NCI-H146 treated with DMSO at 0.1 percent for 48 hours (cell line): Measurements from ENCODE around the gene HMGN3.

ENCODE experiments used
- DNase-seq: peaks from one replicate; lab custom pipeline; 2025; ENCODE audit not compliant: unreplicated experiment; lab: John Stamatoyannopoulos, UW

HMGN3 gene

GRCh38 chr6:79233611-79234149 lies 802 bp downstream of the HMGN3 start:
- DNase-seq, result peak; percentile 89

- no peak for DNase-seq
Observed at GRCh38 chr6:79232696-79233462, 1.6 kb downstream of the HMGN3 start.

GRCh38 chr6:79231666-79232065 lies 2.8 kb downstream of the HMGN3 start:
- DNase-seq, result no peak

- no peak for DNase-seq
Observed at GRCh38 chr6:79231101-79231500, 3.4 kb downstream of the HMGN3 start.

GRCh38 chr6:79230149-79230548 lies 4.3 kb downstream of the HMGN3 start:
- DNase-seq, result no peak

DNA sequence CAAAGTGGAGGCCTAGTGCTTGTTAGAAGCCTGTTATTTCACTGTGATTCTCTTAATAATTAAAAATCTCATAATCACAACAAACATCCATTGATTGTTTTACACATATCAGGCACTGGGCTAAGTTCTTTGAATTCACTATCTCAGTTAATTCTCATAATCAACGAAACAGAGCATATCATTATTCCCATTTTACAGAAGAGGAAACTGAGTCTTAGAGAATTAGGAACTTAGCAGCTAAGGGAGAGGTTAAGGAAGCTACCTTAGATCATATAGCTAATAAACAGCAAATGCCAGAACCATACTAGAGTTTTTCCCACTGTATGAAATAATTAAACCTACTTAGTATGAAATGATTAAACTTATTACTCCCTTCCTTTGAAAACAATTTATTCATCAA lies 7.0 kb downstream of the HMGN3 start:
- DNase-seq, result no peak

GRCh38 chr6:79226660-79227059 lies 7.8 kb downstream of the HMGN3 start:
- no peak for DNase-seq

- DNase-seq, result no peak
Observed at GRCh38 chr6:79225717-79226599, 8.5 kb downstream of the HMGN3 start.

DNA sequence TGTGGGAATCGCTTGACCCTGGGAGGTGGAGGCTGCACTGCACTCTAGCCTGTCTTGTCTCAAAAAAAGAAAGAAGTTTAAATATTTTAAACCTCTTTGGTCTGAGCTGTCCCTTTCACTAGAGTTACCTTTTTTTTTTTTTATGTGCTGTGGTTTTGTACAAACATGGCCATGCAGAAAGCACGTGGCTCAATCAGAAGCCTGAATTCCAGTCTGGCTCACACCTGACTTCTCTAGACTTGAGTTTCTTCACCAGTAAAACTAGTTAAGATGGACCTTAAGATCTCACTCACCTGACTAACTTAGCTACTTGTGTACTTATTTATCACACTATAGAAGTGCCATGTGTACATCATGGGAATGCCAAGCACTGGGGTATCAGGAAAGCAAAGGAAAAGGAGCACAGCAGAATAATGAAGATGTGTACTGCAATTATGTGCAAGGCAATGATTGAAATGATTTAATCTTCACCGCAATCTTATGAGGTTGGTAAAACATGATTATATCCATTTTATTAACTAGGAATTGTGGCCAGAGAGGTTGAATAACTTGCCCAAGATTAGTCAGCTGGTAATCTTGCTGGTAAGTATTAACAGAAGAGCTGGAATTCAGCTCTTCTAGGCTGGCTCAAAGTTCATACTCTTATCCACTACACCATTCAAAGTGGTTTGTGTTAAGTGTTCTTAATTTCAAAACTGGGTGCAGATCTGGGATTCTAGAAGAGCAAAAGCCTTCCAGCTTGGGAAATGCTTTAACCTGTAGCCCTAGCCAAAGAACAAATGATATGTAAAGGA lies 10.7 kb downstream of the HMGN3 start:
- DNase-seq, result no peak

DNA sequence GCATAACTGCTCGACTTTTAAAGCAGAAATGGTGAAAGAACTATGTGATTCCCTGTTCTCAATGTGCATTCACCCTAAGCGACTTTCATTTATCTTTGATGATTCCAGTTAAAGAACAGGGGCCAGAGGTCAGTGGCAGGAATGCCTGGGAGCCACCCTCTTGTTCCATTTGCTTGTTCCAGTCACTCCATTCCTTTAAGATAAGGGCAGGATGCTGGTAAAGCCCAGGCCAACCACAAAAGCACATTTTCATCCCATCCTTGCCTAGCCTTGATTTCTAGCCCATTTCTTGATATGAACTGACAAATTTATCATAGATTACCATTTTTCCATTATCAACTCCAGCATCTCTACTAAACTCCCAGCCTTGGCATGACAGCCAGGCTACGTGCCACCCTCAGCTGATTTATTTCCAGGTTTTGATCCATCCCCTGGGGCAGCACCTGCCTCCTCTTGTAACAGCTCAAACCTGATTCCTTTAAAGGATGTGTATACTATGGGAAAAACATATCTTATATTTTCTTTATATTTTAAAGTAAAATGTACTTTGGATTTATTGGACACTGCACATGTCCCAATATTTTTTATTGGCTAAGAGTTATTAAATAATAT lies 19.2 kb downstream of the HMGN3 start:
- no peak for DNase-seq

DNA sequence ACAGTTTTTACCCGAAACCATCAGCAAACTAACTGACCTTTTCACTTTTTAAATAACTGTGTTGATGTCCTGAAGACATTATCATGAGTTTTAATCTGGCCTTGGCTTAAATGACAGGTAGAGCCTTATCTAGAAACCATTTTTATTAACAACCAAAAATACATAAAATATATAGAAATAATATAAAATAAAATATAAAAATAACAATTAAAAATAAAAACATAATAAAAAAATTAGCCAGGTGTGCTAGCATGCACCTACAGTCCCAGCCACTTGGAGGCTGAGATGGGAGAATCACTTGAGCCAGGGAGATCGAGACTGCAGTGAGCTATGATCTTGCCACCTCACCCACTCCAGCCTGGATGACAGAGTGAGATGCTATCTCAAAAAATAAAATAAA lies 21.6 kb downstream of the HMGN3 start:
- DNase-seq, result no peak

DNA sequence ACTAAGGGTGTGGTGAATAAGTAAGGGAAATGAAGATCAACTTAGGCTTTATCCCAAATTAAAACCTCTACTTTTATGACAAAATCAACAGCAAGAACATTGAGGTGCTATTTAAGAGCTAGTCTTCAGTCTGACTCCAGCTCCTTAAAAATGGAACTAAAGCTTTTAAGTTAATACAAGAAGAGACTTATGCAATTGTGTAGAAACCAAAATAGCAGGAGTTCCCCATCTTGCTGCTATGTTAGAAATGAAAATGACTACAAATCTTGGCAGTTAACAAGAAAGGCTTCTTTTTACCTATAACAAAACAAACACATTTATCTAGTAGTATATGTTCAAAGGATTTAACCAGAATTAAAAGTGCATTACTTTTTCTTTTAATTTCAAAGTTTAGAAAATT lies 25.7 kb downstream of the HMGN3 start:
- no peak for DNase-seq

- no peak for DNase-seq
Observed at GRCh38 chr6:79203753-79204253, 30.7 kb downstream of the HMGN3 start.

- no peak for DNase-seq
Observed at GRCh38 chr6:79202556-79202955, 31.9 kb downstream of the HMGN3 start.

GRCh38 chr6:79201983-79202382 lies 32.5 kb downstream of the HMGN3 start:
- no peak for DNase-seq

DNA sequence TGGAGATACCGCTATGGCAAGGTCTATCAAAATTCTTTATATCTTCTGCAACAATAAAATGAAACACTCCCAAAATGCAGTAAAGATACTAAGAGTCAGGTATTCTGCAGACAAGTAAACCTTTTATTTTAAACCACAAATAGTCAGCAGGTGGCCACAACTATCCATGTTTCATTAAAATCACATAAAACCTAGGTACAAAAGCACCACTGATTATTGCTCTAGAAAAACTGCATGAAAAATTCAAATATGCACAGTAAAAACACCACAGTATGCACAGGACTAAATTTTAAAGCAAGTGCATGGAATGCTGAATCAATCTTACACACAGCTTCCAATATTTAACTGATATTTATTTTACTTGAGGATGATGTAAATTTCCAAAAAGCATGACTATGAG lies 33.3 kb downstream of the HMGN3 start:
- DNase-seq, result no peak

GRCh38 chr6:79196912-79197311 lies 37.6 kb downstream of the HMGN3 start:
- no peak for DNase-seq

DNA sequence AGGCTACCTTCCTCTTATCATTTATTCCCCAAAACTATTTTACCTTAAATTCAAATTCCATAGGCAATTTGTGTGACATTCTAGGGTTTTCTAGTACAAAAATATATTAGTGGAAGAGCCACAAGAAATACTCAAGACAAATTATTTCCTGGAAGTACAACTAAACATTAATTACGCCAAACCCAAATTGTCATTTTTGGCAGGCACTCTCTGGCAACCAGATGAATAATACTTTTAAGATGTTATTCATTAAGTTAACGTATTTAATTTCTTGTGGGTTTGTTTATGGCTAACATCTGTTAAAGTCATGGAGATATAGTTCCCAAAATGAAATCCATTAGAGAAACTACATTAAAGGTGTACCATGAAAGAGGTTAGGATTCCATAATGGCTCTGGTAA lies 40.5 kb downstream of the HMGN3 start:
- DNase-seq, result no peak

DNA sequence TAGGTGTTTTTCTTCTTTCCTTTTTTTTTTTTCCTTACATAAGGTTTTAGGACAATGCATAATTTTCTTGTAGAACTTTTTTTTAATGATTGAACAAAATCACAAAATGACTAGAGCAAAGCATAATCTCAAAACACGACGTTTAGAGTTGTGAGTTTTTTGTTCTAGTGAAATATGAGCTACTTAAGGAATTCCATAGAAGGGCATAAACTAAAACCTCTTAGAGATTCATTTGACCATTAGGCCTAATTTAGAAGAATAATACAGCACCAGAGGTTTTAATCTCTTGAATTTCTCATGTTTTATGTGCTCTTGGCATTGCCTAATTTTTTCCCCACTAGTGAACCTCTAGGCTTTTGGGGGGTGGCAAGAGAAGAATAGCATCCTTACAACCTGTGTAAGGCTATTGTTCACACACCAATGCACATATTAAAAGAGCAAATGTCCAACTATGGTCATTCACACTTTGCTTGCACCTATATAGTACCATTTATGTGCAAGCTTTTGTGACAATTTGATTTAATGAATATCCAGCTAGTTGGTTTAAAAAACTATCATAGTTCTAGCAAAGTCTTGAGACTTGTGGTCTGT lies 44.6 kb downstream of the HMGN3 start:
- no peak for DNase-seq

- no peak for DNase-seq
Observed at GRCh38 chr6:79188885-79189480, 45.5 kb downstream of the HMGN3 start.
